AG09309 (cell line): Measurements from ENCODE around the gene GPR156.
A peak's percentile ranks its signal among the peaks of the same experiment; 100 is the strongest.

Experiments
- DNase-seq: peaks from one replicate; pipeline ENCODE4 v3.0.0-alpha.2; 2010; ENCODE audit warnings: low read depth
- H3K4me3 ChIP-seq: 2 replicates; pipeline ENCODE4 v1.5.1; 2011; ENCODE audit warnings: mild to moderate bottlenecking, low read depth, low read length, moderate library complexity; ENCODE audit not compliant: control insufficient read depth
- CTCF ChIP-seq: IDR thresholded peaks from 2 replicates; pipeline ENCODE4 v1.5.1; 2011; ENCODE audit warnings: mild to moderate bottlenecking, low read depth, low read length, inconsistent platforms; ENCODE audit not compliant: insufficient read depth, control insufficient read depth; ENCODE audit errors: missing control alignments

GPR156 gene

GRCh38 chr3:120168611-120169010 is 116.4 kb downstream of the GPR156 start:
- H3K4me3 ChIP-seq, result no peak overlapping the region
- DNase-seq, result no peak
- TF ChIP-seq CTCF, result no peak

GRCh38 chr3:120168038-120168437 is 117.0 kb downstream of the GPR156 start:
- no peak for TF ChIP-seq CTCF
- DNase-seq, result no peak
- no peak overlapping the region for H3K4me3 ChIP-seq

GRCh38 chr3:120167488-120167887 is 117.5 kb downstream of the GPR156 start:
- DNase-seq, result no peak
- TF ChIP-seq CTCF, result no peak
- no peak overlapping the region for H3K4me3 ChIP-seq

- no peak for TF ChIP-seq CTCF
- no peak for DNase-seq
- no peak overlapping the region for H3K4me3 ChIP-seq
Measured at GRCh38 chr3:120163816-120164215, 121.2 kb downstream of the GPR156 start.

- no peak overlapping the region for H3K4me3 ChIP-seq
- DNase-seq, result no peak
- TF ChIP-seq CTCF, result no peak
Measured at GRCh38 chr3:120163026-120163425, 122.0 kb downstream of the GPR156 start.

GRCh38 chr3:120162400-120162799 is 122.6 kb downstream of the GPR156 start:
- TF ChIP-seq CTCF, result no peak
- DNase-seq, result peak; percentile 45
- H3K4me3 ChIP-seq, result no peak overlapping the region

GRCh38 chr3:120161902-120162301 is 123.1 kb downstream of the GPR156 start:
- no peak for TF ChIP-seq CTCF
- H3K4me3 ChIP-seq, result no peak overlapping the region
- DNase-seq, result no peak
